Measurements from ENCODE around the gene RAB29. TPM values are rescaled to one million over a fixed set of nuclear protein-coding genes. Genes with fewer than 3 reads are reported as not detected.

The RAB29 gene
- total and polyA plus RNA-seq, 9 of the 15 experiments (the other 6 are each of a cell fraction or from before 2014, with no cell fraction given): 6.3 to 17.6 (median 8.0) TPM

DNA sequence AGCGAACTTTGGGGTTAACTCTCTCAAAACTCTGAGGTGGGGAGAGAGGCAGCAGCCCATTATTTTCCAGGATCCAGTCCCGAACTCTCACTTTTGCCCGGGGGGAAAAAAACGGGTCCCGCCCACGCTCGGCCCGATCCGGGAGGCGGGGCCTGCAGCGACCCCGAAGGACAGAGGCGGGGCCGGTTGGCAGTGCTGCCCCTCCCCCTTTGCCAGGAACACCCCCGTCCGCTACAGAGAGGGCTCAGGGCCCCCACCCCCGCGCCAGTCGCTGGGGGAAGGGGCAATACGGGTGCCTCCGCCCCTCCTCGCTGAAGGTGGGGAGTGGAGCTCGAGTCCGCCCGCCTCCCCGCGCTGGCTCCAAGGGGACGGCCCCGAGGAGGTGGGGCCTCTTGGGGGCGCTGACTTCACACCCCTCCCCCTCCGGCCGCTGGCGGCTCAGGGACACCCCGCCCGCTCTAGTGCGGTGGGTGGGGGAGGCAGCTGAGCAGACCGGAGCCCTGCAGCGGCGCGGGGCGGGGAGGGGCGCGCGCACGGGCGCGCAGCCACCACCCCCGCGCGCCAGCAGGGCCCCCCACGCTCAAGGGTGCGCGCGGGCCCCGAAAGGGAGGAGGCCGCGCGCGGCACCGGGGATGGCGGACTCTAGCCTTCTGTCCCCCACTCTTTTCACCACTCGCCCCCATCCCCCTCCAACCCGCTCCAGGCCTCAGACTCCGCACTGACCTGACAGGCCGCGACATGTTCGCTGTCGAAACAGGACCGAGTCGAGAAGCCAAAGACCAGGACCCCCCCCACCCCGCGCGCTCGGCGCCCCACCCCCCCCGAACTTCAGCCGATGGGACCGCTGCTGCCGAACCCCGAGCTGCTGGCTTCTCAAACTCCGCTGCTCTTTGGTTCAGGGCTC, 25.8 kb downstream of the RAB29 start (continued):
- TF ChIP-seq KAT8 (IDR thresholded peaks at IDR 0.05; ENCODE audit: low read depth) (no peak), ZNF75A (CRISPR knock-in tag; IDR thresholded peaks at IDR 0.05) (no peak), FOXK2 (conservative IDR thresholded peaks at IDR 0.05 in 1 of 2, IDR thresholded peaks at IDR 0.05 in 1 of 2; ENCODE audit: low read depth in 2 of 2) (no peak), CBFA2T3 (IDR thresholded peaks at IDR 0.05) (0 out of 2 replicates have a peak, but pooled peaks have one; percentile 8), KHSRP (IDR thresholded peaks at IDR 0.05) (no peak), ZBED1 (IDR thresholded peaks at IDR 0.05) (peak; percentile 54; the same call in 1 of the 2 replicates), ZNF253 (CRISPR knock-in tag; conservative IDR thresholded peaks at IDR 0.05) (no peak), NR2C2 (CRISPR knock-in tag; IDR thresholded peaks at IDR 0.05) (no peak), NR2C2 (tag; IDR thresholded peaks at IDR 0.05) (peak; percentile 76; the same call in 1 of the 2 replicates), PHB (CRISPR knock-in tag; IDR thresholded peaks at IDR 0.05) (peak; percentile 48; the same call in 1 of the 2 replicates), ZNF551 (CRISPR knock-in tag; IDR thresholded peaks at IDR 0.05) (no peak), LCOR (CRISPR knock-in tag; IDR thresholded peaks at IDR 0.05) (peak; percentile 84; the same call in 1 of the 2 replicates), NCOR1 (IDR thresholded peaks at IDR 0.05) (peak; percentile 51; the same call in 1 of the 2 replicates), MYNN (IDR thresholded peaks at IDR 0.05) (peak; percentile 75), MYNN (CRISPR knock-in tag; IDR thresholded peaks at IDR 0.05) (no peak), ZBTB1 (CRISPR knock-in tag; IDR thresholded peaks at IDR 0.05; ENCODE audit: borderline replicate concordance, low read depth) (no peak), ZNF134 (CRISPR knock-in tag; conservative IDR thresholded peaks at IDR 0.05) (no peak), CBFB (CRISPR knock-in tag; IDR thresholded peaks at IDR 0.05) (no peak), YBX1 (IDR thresholded peaks at IDR 0.05) (no peak), NR2C1 (IDR thresholded peaks at IDR 0.05) (no peak), NR2C1 (tag; IDR thresholded peaks at IDR 0.05) (no peak; the same call in 1 of the 2 replicates), TAF15 (IDR thresholded peaks at IDR 0.05; ENCODE audit: low read depth, low read length) (no peak), ZNF121 (CRISPR knock-in tag; conservative IDR thresholded peaks at IDR 0.05) (no peak)
- TF ChIP-seq, protein P1, sequence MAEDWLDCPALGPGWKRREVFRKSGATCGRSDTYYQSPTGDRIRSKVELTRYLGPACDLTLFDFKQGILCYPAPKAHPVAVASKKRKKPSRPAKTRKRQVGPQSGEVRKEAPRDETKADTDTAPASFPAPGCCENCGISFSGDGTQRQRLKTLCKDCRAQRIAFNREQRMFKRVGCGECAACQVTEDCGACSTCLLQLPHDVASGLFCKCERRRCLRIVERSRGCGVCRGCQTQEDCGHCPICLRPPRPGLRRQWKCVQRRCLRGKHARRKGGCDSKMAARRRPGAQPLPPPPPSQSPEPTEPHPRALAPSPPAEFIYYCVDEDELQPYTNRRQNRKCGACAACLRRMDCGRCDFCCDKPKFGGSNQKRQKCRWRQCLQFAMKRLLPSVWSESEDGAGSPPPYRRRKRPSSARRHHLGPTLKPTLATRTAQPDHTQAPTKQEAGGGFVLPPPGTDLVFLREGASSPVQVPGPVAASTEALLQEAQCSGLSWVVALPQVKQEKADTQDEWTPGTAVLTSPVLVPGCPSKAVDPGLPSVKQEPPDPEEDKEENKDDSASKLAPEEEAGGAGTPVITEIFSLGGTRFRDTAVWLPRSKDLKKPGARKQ (CRISPR knock-in tag; IDR thresholded peaks at IDR 0.05): no peak
- TF ChIP-seq, protein P2, sequence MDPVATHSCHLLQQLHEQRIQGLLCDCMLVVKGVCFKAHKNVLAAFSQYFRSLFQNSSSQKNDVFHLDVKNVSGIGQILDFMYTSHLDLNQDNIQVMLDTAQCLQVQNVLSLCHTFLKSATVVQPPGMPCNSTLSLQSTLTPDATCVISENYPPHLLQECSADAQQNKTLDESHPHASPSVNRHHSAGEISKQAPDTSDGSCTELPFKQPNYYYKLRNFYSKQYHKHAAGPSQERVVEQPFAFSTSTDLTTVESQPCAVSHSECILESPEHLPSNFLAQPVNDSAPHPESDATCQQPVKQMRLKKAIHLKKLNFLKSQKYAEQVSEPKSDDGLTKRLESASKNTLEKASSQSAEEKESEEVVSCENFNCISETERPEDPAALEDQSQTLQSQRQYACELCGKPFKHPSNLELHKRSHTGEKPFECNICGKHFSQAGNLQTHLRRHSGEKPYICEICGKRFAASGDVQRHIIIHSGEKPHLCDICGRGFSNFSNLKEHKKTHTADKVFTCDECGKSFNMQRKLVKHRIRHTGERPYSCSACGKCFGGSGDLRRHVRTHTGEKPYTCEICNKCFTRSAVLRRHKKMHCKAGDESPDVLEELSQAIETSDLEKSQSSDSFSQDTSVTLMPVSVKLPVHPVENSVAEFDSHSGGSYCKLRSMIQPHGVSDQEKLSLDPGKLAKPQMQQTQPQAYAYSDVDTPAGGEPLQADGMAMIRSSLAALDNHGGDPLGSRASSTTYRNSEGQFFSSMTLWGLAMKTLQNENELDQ (CRISPR knock-in tag; IDR thresholded peaks at IDR 0.05; ENCODE audit: borderline replicate concordance): no peak
- TF ChIP-seq, protein P3, sequence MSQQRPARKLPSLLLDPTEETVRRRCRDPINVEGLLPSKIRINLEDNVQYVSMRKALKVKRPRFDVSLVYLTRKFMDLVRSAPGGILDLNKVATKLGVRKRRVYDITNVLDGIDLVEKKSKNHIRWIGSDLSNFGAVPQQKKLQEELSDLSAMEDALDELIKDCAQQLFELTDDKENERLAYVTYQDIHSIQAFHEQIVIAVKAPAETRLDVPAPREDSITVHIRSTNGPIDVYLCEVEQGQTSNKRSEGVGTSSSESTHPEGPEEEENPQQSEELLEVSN (IDR thresholded peaks at IDR 0.05; ENCODE audit: borderline replicate concordance in 1 of 2, extremely low read depth in 1 of 2, insufficient read depth in 1 of 2, insufficient read length in 1 of 2, low read depth in 1 of 2, low read length in 1 of 2, poor library complexity in 1 of 2, severe bottlenecking in 1 of 2): peak in 1 of 2 experiments; percentile 79

Data from K562 (cell line).